ENCODE data around the gene PLEKHG5.

PLEKHG5 gene

DNA sequence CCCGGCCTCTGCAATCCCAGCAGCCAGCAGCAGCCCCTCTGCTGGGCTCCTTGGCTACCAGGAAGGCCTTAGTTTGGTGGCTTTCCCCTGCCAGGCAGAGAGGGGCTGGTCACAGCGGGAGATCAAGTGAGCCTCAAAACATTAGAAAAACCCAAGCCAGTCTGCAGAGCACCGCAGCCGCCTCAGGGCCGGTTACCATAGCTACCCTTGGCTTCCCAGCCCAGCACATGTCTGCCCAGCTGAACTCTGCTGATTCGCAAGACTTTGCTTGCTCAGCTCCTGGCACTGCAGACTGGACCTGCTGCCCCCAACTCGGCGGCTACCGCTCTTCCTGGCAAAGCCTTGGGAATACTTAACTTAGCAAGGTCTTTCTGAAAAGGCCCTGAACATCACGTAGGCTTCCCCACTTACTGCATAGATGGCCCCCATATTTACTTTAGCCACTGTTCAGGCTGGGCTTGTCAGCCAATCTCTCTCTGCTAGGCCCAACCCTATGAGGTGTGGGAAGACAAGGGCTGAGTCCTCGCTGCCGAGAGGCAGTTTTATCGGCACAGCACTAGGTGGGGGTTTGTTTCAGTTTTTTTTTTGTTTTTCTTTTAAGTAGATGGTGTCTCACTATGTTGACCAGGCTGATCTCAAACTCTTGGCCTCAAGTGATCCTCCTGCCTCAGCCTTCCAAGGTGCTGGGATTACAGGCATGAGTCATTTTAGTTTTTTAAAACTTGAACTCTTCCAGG lies 28.6 kb upstream of the PLEKHG5 start:
- no peak overlapping the region for H3K4me3 ChIP-seq (ENCODE audit: low read length)
- no peaks in the 10 kb centered on the region for H3K27me3 ChIP-seq (ENCODE audit: control insufficient read depth, insufficient read depth, low read length)
- peaks cover 14% of the 10 kb centered on the region for H3K4me1 ChIP-seq (ENCODE audit: control insufficient read depth, low read depth, low read length)
- H3K9ac ChIP-seq (ENCODE audit: low read length): no peak overlapping the region
- no peaks in the 10 kb centered on the region for H3K9me3 ChIP-seq (ENCODE audit: control insufficient read depth, low read depth, low read length)
- peaks cover 2% of the 10 kb centered on the region for H3K36me3 ChIP-seq (ENCODE audit: control insufficient read depth, low read depth, low read length)
- no peak overlapping the region for H3K27ac ChIP-seq (ENCODE audit: low read length)

DNA sequence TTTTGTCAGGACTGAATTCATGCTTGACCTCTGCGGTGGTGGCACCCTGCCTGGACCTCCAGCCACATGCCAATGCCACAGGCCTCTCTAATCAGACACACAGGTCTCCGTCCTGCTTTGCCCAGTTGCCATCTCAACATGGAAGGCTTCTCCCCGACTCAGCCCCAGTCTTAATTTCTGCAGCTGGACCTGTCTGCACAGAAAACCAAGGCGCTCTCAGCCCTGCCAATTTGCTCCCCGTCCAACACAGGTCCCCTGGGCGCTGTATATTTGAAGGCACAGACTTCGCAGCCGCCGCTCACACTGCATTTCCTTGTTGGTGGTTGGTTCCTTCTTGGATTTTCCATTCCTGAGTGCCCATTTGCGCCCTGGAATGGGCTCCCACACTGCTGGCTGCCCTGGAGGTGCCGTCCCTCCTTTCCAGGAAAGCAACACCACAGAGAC lies 28.0 kb upstream of the PLEKHG5 start:
- H3K27ac ChIP-seq (ENCODE audit: low read length): no peak overlapping the region
- H3K4me1 ChIP-seq (ENCODE audit: control insufficient read depth, low read depth, low read length): peaks cover 14% of the 10 kb centered on the region
- no peaks in the 10 kb centered on the region for H3K9me3 ChIP-seq (ENCODE audit: control insufficient read depth, low read depth, low read length)
- H3K27me3 ChIP-seq (ENCODE audit: control insufficient read depth, insufficient read depth, low read length): no peaks in the 10 kb centered on the region
- no peak overlapping the region for H3K4me3 ChIP-seq (ENCODE audit: low read length)
- no peak overlapping the region for H3K9ac ChIP-seq (ENCODE audit: low read length)
- H3K36me3 ChIP-seq (ENCODE audit: control insufficient read depth, low read depth, low read length): no peaks in the 10 kb centered on the region

DNA sequence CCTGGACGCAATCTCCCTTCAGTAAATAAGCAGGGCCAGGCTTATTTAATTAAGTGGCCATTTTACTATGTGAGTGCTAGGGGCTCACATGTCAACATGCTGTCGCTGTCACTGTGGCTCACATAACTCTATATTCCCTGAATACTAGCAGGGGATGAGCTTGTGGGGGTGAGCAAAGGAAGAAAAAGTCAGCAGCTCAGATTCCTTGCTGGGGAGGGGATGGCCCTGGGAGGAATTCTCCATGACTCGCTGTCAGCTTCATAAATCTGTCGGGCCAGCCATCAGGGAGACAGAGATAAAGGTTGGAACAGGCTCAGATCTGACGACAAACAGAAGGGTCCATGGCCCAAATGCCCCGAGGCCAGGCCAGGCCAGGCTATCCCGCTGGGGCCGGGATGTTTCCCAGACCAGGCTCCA lies 26.0 kb upstream of the PLEKHG5 start:
- Histone ChIP-seq H3K27me3 (ENCODE audit: control insufficient read depth, insufficient read depth, low read length) (no peaks in the 10 kb centered on the region), H3K36me3 (ENCODE audit: control insufficient read depth, low read depth, low read length) (no peaks in the 10 kb centered on the region), H3K4me1 (ENCODE audit: control insufficient read depth, low read depth, low read length) (peaks cover 14% of the 10 kb centered on the region), H3K27ac (ENCODE audit: low read length) (no peak overlapping the region), H3K9me3 (ENCODE audit: control insufficient read depth, low read depth, low read length) (no peaks in the 10 kb centered on the region), H3K9ac (ENCODE audit: low read length) (no peak overlapping the region), H3K4me3 (ENCODE audit: low read length) (no peak overlapping the region)

DNA sequence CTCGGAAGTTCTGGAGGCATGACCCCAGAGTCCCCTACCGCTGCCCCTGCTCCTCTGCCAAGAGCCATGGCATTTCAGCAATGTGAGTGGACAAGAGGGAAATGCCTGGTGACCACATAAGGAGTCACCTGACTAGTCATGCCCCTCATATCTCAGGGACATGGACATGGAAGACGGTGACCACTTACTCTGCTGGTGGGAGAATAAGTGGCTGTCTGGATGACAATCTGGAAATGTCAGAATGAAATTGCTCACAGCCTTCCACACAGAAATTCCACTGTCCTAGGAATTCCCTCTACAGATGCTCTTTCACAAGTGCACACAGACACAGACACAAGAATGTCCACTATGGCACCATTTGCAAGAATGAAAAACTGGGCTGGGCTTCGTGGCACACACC lies 24.3 kb upstream of the PLEKHG5 start:
- H3K4me1 ChIP-seq (ENCODE audit: control insufficient read depth, low read depth, low read length): peaks cover 12% of the 10 kb centered on the region
- H3K27ac ChIP-seq (ENCODE audit: low read length): no peak overlapping the region
- H3K27me3 ChIP-seq (ENCODE audit: control insufficient read depth, insufficient read depth, low read length): no peaks in the 10 kb centered on the region
- H3K9me3 ChIP-seq (ENCODE audit: control insufficient read depth, low read depth, low read length): no peaks in the 10 kb centered on the region
- no peak overlapping the region for H3K4me3 ChIP-seq (ENCODE audit: low read length)
- H3K36me3 ChIP-seq (ENCODE audit: control insufficient read depth, low read depth, low read length): no peaks in the 10 kb centered on the region
- H3K9ac ChIP-seq (ENCODE audit: low read length): no peak overlapping the region

DNA sequence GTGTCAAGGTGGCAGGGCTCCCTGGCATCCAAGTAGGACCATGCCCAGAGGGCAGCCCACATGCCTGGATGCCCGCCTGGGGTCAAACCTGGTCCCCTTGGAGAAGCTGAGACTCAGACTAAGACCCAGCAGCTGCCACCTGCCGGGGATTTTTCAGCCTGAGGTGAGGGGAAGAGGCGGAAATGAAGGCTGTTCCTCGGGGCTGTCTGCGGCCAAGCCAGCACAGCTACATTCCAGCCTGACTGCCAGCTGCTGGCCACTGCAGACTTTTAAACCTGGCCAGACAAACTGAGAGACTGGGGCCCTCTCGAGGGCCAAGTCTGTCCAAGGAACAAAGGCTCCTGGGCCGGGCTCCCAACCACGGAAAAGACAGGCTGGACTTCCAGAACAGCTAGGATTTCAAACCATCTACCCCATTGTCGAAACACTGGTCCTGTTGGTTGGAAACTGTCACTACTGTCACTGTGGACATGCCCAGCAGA lies 21.9 kb upstream of the PLEKHG5 start:
- Histone ChIP-seq H3K27ac (ENCODE audit: low read length) (no peak overlapping the region), H3K36me3 (ENCODE audit: control insufficient read depth, low read depth, low read length) (no peaks in the 10 kb centered on the region), H3K9me3 (ENCODE audit: control insufficient read depth, low read depth, low read length) (no peaks in the 10 kb centered on the region), H3K4me1 (ENCODE audit: control insufficient read depth, low read depth, low read length) (no peaks in the 10 kb centered on the region), H3K4me3 (ENCODE audit: low read length) (no peak overlapping the region), H3K27me3 (ENCODE audit: control insufficient read depth, insufficient read depth, low read length) (no peaks in the 10 kb centered on the region), H3K9ac (ENCODE audit: low read length) (no peak overlapping the region)

DNA sequence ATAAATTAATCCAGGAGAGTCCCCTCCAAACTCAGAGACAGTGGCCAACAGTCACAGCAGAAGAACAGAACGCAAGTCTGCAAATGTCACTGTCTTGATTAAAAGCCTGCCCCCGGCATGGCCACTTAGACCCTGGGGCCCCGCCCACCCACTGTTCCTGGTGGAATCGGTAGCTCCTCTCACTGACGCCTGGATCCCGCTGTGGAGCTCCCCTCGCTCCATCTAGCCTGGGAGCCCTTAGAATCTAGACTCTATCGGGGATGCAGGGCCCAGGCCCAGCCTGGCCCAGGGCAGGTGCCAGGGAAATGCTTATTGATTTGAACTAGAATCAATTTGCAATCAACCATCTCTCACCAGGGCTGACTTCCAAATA lies 21.4 kb upstream of the PLEKHG5 start:
- Histone ChIP-seq H3K36me3 (ENCODE audit: control insufficient read depth, low read depth, low read length) (no peaks in the 10 kb centered on the region), H3K4me1 (ENCODE audit: control insufficient read depth, low read depth, low read length) (no peaks in the 10 kb centered on the region)

DNA sequence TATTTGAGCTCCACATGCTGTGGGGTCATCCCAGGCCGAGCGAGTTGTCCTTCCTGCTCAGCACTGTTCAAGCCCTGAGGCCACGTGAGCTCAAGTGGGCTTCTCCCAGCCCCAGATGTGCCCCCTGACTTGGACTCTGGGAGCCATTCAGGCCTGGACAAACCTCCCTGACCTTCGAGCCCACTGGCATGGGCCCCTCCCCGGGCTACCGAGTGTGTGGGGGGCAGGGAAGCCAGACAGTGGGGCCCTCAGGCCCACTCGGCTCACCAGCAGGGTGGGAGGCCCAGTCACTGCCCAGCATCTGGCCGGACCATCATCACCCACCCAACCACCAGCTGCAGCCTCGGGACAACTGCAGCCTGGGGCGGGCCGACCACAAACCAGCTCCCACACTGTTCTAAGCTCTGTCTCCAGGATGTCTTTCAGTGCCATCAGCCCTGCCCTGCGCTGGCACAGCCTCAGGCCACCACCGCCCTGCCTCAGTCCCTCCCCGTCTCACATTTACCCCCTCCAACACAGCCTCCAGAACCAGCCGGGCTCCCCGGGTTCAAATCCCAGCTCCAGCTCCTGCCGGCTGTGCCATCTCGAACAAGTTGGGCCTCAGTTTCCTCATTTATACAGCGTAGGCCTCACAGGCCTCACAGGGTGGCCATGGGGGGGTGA lies 20.9 kb upstream of the PLEKHG5 start:
- Histone ChIP-seq H3K27ac (ENCODE audit: low read length) (no peak overlapping the region), H3K9ac (ENCODE audit: low read length) (no peak overlapping the region), H3K4me3 (ENCODE audit: low read length) (no peak overlapping the region), H3K27me3 (ENCODE audit: control insufficient read depth, insufficient read depth, low read length) (no peaks in the 10 kb centered on the region), H3K36me3 (ENCODE audit: control insufficient read depth, low read depth, low read length) (no peaks in the 10 kb centered on the region), H3K4me1 (ENCODE audit: control insufficient read depth, low read depth, low read length) (no peaks in the 10 kb centered on the region), H3K9me3 (ENCODE audit: control insufficient read depth, low read depth, low read length) (no peaks in the 10 kb centered on the region)

More for the DNA sequence above, 21.4 kb upstream of the PLEKHG5 start:
- H3K4me3 ChIP-seq (ENCODE audit: low read length): no peak overlapping the region
- H3K9ac ChIP-seq (ENCODE audit: low read length): no peak overlapping the region
- H3K27me3 ChIP-seq (ENCODE audit: control insufficient read depth, insufficient read depth, low read length): no peaks in the 10 kb centered on the region
- no peaks in the 10 kb centered on the region for H3K9me3 ChIP-seq (ENCODE audit: control insufficient read depth, low read depth, low read length)
- no peak overlapping the region for H3K27ac ChIP-seq (ENCODE audit: low read length)

DNA sequence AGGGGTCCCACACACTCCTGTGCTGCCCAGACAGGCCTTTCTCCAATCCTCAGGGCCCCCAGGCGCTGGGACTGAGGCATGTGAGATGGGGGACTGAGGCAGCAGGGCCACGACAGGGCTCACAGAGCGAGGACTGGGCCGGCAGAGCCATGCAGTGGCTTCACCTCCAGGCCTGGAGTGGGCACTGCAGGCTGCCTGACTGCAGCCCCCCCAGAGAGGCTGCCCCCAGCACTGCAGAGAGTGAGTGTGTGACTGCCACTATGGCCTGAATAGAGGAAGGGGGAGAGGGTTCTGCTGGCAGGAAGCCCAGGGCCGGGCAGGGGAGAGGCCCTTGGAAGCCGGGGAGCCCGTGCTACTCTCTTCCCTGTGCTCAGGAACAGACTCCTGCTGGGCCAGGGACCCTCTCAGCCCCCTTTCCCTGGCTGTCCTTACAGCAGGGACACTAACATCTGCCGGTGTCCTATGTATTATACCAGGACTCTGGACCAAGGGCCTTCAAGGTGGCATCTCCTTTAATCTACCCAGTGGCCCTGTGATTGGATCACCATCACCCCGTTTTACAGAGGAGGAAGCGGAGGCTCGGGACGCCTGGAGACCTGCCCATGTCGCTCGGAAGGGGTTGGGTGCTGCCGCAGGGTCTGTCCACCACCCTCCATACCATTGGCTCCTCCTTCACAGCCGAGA lies 20.2 kb upstream of the PLEKHG5 start:
- H3K4me3 ChIP-seq (ENCODE audit: low read length): no peak overlapping the region
- no peaks in the 10 kb centered on the region for H3K27me3 ChIP-seq (ENCODE audit: control insufficient read depth, insufficient read depth, low read length)
- no peaks in the 10 kb centered on the region for H3K9me3 ChIP-seq (ENCODE audit: control insufficient read depth, low read depth, low read length)
- no peaks in the 10 kb centered on the region for H3K4me1 ChIP-seq (ENCODE audit: control insufficient read depth, low read depth, low read length)
- no peaks in the 10 kb centered on the region for H3K36me3 ChIP-seq (ENCODE audit: control insufficient read depth, low read depth, low read length)
- no peak overlapping the region for H3K27ac ChIP-seq (ENCODE audit: low read length)
- H3K9ac ChIP-seq (ENCODE audit: low read length): no peak overlapping the region

DNA sequence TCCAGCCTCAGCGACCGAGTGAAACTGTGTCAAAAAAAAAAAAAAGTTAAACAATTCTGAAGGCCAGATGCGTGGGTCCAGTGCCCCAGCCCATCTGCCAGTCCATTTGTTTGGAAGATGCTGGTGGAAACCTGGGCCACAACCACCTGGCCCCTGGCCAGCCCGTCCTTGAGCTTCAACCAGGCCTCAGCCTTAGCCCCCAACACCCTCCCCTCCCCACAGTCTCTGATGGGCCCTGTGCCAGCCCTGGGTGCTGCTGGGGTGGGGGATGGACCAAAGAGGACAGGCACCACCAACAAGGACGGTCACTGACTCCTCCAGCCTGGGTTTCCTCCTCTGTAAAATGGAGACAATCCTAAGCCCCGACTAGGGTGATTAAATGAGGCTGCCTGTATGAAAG lies 19.6 kb upstream of the PLEKHG5 start:
- Histone ChIP-seq H3K27ac (ENCODE audit: low read length) (no peak overlapping the region), H3K4me1 (ENCODE audit: control insufficient read depth, low read depth, low read length) (no peaks in the 10 kb centered on the region), H3K9ac (ENCODE audit: low read length) (no peak overlapping the region), H3K4me3 (ENCODE audit: low read length) (no peak overlapping the region), H3K9me3 (ENCODE audit: control insufficient read depth, low read depth, low read length) (no peaks in the 10 kb centered on the region), H3K27me3 (ENCODE audit: control insufficient read depth, insufficient read depth, low read length) (no peaks in the 10 kb centered on the region), H3K36me3 (ENCODE audit: control insufficient read depth, low read depth, low read length) (no peaks in the 10 kb centered on the region)

DNA sequence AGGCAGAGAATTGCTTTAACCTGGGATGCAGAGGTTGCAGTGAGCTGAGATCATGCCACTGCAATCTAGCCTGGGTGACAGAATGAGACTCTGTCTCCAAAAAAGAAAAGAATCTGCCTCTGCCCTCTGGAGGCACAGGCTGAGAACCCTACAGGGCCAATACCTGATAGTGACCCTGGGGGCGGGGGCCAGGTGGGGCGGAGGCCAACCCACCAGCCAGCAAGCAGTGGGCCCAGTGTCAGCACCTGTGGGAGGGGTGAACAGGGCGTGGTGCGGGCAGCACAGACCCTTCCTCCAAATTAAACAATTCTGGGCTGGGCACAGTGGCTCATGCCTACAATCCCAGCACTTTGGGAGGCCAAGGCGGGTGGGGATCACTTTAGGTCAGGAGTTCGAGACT lies 19.0 kb upstream of the PLEKHG5 start:
- Histone ChIP-seq H3K27ac (ENCODE audit: low read length) (no peak overlapping the region), H3K36me3 (ENCODE audit: control insufficient read depth, low read depth, low read length) (no peaks in the 10 kb centered on the region), H3K9ac (ENCODE audit: low read length) (no peak overlapping the region), H3K27me3 (ENCODE audit: control insufficient read depth, insufficient read depth, low read length) (no peaks in the 10 kb centered on the region), H3K4me3 (ENCODE audit: low read length) (no peak overlapping the region), H3K4me1 (ENCODE audit: control insufficient read depth, low read depth, low read length) (no peaks in the 10 kb centered on the region), H3K9me3 (ENCODE audit: control insufficient read depth, low read depth, low read length) (no peaks in the 10 kb centered on the region)

DNA sequence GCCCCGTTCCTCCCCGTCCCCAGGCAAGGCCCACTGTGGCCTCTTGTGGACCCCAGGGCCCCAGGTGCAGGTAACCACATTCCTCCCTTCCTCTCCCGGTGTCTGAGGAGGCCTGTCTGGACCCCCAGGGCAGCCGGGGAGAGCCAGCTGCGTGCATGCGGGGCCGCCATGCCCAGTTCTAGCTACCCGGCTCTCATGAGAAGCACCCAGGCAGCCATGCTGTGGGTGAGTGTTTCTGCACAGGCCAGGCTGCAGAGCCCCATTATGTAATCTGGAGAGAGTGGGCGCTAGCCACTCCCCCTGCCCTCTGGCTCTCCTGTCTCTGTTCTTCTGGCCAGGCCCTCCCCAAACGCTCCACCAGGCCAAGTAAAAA lies 18.4 kb upstream of the PLEKHG5 start:
- Histone ChIP-seq H3K4me3 (ENCODE audit: low read length) (no peak overlapping the region), H3K9ac (ENCODE audit: low read length) (no peak overlapping the region), H3K27me3 (ENCODE audit: control insufficient read depth, insufficient read depth, low read length) (no peaks in the 10 kb centered on the region), H3K4me1 (ENCODE audit: control insufficient read depth, low read depth, low read length) (no peaks in the 10 kb centered on the region), H3K36me3 (ENCODE audit: control insufficient read depth, low read depth, low read length) (no peaks in the 10 kb centered on the region), H3K27ac (ENCODE audit: low read length) (no peak overlapping the region), H3K9me3 (ENCODE audit: control insufficient read depth, low read depth, low read length) (no peaks in the 10 kb centered on the region)

Data from iPS-18a (cell line).